GM10248 (cell line): ENCODE data around the gene NHS.

Experiments used
- CTCF ChIA-PET: fragments of 300-600 bp; sonication (Branson Sonifier 250); formaldehyde crosslinking; extraction: SDS; loops from one replicate; lab custom pipeline; 2021; ENCODE audit warnings: antibody characterized with exemption; lab: Yijun Ruan, JAX
- POLR2A ChIA-PET: fragments of 350-650 bp; sonication (Branson Sonifier 250); formaldehyde crosslinking; extraction: SDS; loops from one replicate; lab custom pipeline; 2020; ENCODE audit warnings: antibody characterized with exemption; lab: Yijun Ruan, JAX
- DNase-seq: peaks from one replicate; pipeline ENCODE4 v3.0.0; 2012; ENCODE audit errors: extremely low spot score
- CTCF ChIP-seq: IDR thresholded peaks from 2 replicates; pipeline ENCODE4 v1.5.1; 2012; ENCODE audit warnings: mild to moderate bottlenecking, low read depth; ENCODE audit errors: extremely low read depth, missing control alignments, control extremely low read depth

NHS gene

GRCh38 chrX:17621566-17622270 is 246.7 kb downstream of the NHS start:
- ChIA-PET CTCF (interaction anchor here (0.8 kb wide), 1 partner anchor 14 kb away, joined by 4 read pairs; no protein-coding TSS in a partner anchor), POLR2A (no interaction called here)
- TF ChIP-seq CTCF, result no peak
- no peak for DNase-seq

GRCh38 chrX:17622331-17622730 is 247.3 kb downstream of the NHS start:
- no peak for TF ChIP-seq CTCF
- ChIA-PET POLR2A (no interaction called here), CTCF (no interaction called here)
- no peak for DNase-seq

- DNase-seq, result no peak
- POLR2A ChIA-PET, result no interaction called here
These were observed 248.8 kb downstream of the NHS start for GRCh38 chrX:17623750-17624149.

GRCh38 chrX:17627026-17627425 is 252.0 kb downstream of the NHS start:
- CTCF ChIA-PET, result no interaction called here
- TF ChIP-seq CTCF, result no peak
- POLR2A ChIA-PET, result no interaction called here
- DNase-seq, result no peak

More at GRCh38 chrX:17623750-17624149, 248.8 kb downstream of the NHS start:
- TF ChIP-seq CTCF, result no peak
- CTCF ChIA-PET, result no interaction called here

- TF ChIP-seq CTCF, result no peak
- DNase-seq, result no peak
- POLR2A ChIA-PET, result no interaction called here
- CTCF ChIA-PET, result no interaction called here
These were observed 254.0 kb downstream of the NHS start for GRCh38 chrX:17628976-17629375.

- ChIA-PET CTCF (no interaction called here), POLR2A (no interaction called here)
- TF ChIP-seq CTCF, result no peak
- no peak for DNase-seq
These were observed 254.5 kb downstream of the NHS start for GRCh38 chrX:17629519-17629918.
